NT2/D1 (cell line): ENCODE data around the gene CCL2.

Experiments used
- DNase-seq: peaks from one replicate; pipeline ENCODE4 v3.0.0-alpha.2; 2011; ENCODE audit warnings: low read depth, low spot score
- H3K27me3 ChIP-seq: 2 replicates; pipeline ENCODE4 v1.6.0; 2011; ENCODE audit warnings: mild to moderate bottlenecking; ENCODE audit not compliant: insufficient read length, insufficient read depth
- H3K36me3 ChIP-seq: 2 replicates; pipeline ENCODE4 v1.6.1; 2011; ENCODE audit warnings: mild to moderate bottlenecking, low read length, mixed read lengths; ENCODE audit not compliant: insufficient read depth, insufficient read length
- H3K4me1 ChIP-seq: 2 replicates; pipeline ENCODE4 v1.5.1; 2011; ENCODE audit not compliant: insufficient read depth, insufficient read length
- H3K4me3 ChIP-seq: 2 replicates; pipeline ENCODE4 v1.5.1; 2011; ENCODE audit warnings: low read depth; ENCODE audit not compliant: insufficient read length
- H3K9ac ChIP-seq: 2 replicates; pipeline ENCODE4 v1.6.0; 2011; ENCODE audit warnings: low read depth; ENCODE audit not compliant: insufficient read length
- H3K9me3 ChIP-seq: 2 replicates; pipeline ENCODE4 v1.5.1; 2011; ENCODE audit warnings: mild to moderate bottlenecking, low read length; ENCODE audit not compliant: insufficient read depth
- SUZ12 ChIP-seq: IDR thresholded peaks from 2 replicates; pipeline ENCODE4 v1.6.1; 2011; ENCODE audit not compliant: insufficient read length, insufficient read depth; ENCODE audit errors: extremely low read depth
- YY1 ChIP-seq: IDR thresholded peaks from 2 replicates; pipeline ENCODE4 v1.6.1; 2011; ENCODE audit not compliant: insufficient read length, insufficient read depth
- ZNF274 ChIP-seq: IDR thresholded peaks from 2 replicates; pipeline ENCODE4 v1.6.1; 2011; ENCODE audit warnings: mild to moderate bottlenecking, low read depth, low read length

CCL2 gene

DNA sequence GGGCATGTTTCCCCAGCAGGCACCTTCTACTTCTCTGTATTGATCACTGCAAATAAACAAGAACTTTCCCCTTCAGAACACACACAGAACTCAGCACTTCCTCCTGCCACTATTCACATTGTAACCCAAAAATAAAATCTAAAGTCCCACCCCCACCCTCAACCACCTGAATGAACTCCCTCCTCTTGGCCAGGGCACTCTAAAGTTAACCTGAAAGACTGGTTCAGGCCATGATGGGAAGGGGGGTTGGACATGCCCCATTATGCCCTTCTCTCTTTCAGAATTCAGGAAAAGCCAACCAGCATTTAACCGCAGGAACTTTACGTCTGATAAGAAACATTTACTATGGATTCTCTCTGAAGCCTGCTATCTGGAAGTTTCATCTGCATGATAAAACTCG, 27.4 kb upstream of the CCL2 start:
- no peak for DNase-seq
- H3K4me1 ChIP-seq, result no peaks in the 10 kb centered on the region
- TF ChIP-seq ZNF274 (no peak), YY1 (no peak), SUZ12 (no peak)
- no peak overlapping the region for H3K4me3 ChIP-seq
- no peaks in the 10 kb centered on the region for H3K27me3 ChIP-seq
- no peaks in the 10 kb centered on the region for H3K36me3 ChIP-seq
- H3K9ac ChIP-seq, result no peak overlapping the region
- H3K9me3 ChIP-seq, result peaks cover 5% of the 10 kb centered on the region; the same call in 1 of the 2 replicates

DNA sequence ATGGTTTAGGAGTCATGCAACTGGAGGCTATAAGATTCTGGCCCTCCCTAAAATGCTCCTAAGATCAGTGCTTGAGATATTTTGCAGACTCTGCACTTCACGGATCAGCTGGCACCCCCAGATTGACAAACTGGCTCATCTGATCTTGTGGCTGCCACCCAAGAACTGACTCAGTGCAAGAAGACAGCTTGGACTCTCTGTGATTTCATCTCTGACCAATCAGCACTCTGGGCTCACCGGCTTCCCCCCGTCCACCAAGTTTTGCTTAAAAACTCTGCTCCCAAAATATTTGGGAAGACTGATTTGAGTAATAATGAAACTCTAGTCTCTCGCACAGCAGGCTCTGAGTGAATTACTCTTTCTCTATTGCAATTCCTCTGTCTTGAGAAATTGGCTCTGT, 26.3 kb upstream of the CCL2 start:
- TF ChIP-seq ZNF274 (no peak), YY1 (no peak), SUZ12 (no peak)
- Histone ChIP-seq H3K27me3 (no peaks in the 10 kb centered on the region), H3K9ac (no peak overlapping the region), H3K36me3 (no peaks in the 10 kb centered on the region), H3K4me1 (no peaks in the 10 kb centered on the region), H3K9me3 (peaks cover 5% of the 10 kb centered on the region; the same call in 1 of the 2 replicates), H3K4me3 (no peak overlapping the region)
- DNase-seq, result no peak

DNA sequence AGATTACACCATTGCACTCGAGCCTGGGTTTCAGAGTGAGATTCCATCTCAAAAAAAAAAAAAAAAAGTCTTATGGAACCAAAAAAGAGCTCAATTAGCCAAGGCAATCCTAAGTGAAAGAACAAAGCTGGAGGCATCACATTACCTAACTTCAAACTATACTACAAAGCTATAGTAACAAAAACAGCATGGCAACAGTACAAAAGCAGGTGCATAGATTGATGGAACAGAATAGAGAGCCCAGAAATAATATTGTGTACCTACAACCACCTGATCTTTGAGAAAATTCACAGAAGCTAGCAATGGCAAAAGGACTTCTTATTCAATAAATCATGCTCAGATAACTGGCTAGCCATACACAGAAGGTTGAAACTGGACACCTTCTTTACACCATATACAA, 24.7 kb upstream of the CCL2 start:
- Histone ChIP-seq H3K9me3 (peaks cover 5% of the 10 kb centered on the region; the same call in 1 of the 2 replicates), H3K4me1 (peaks cover 4% of the 10 kb centered on the region), H3K27me3 (no peaks in the 10 kb centered on the region), H3K9ac (no peak overlapping the region), H3K36me3 (no peaks in the 10 kb centered on the region), H3K4me3 (no peak overlapping the region)
- TF ChIP-seq SUZ12 (no peak), YY1 (no peak), ZNF274 (no peak)
- DNase-seq, result no peak

DNA sequence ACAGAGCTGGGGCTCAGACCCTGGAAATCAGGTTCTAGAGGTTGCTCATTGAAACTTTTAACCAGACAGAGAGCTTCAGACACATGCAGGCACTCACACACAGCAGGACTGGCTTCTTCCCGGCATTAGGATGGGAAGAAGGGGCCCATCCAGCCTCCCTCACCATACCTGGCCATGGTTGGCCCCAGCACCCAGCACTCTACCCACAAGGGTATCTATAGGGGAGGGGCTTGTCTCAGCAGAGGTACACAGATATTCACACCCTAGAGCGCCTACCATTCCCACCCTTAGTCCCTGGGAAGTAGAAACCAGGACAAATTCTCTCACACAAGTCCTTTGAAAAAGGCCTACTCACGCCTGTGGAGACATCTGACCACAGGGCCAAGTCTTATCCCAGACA, 20.5 kb upstream of the CCL2 start:
- H3K27me3 ChIP-seq, result no peaks in the 10 kb centered on the region
- H3K4me3 ChIP-seq, result no peak overlapping the region
- no peaks in the 10 kb centered on the region; the same call in 1 of the 2 replicates for H3K9me3 ChIP-seq
- H3K4me1 ChIP-seq, result peaks cover 4% of the 10 kb centered on the region
- TF ChIP-seq ZNF274 (no peak), SUZ12 (no peak), YY1 (no peak)
- H3K9ac ChIP-seq, result no peak overlapping the region
- no peaks in the 10 kb centered on the region for H3K36me3 ChIP-seq
- DNase-seq, result no peak

DNA sequence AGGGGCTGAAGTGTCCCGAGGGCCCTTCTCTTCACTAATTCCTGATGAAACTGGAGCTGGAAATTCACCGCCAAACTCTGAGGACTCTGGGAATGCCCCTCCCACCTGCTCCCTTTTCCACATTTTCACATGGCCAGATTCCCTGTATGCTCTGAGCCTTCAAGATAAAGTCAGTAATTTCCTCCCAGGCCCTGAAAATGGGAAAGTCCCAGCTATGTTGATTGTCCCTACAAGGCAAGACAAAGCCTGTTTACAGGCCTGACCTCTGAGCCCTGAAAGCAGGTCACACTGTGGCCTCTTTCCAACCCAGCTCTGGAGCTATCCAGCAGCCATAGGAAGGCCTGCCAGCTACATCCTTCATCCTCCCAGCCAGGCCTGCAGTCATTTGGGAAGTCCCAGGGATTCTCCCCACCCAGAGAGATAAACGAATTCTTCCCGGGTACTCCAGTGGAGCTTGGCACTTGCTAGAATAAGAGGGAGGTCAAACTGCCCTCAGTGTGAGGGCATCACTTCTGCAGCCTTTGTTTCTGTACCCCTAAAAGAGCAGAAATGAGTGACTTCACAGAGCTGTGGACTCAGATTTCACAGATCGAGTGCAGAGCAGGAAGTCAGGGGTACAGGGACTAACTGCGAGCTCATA, 19.6 kb upstream of the CCL2 start:
- Histone ChIP-seq H3K4me3 (no peak overlapping the region), H3K9me3 (no peaks in the 10 kb centered on the region), H3K9ac (no peak overlapping the region), H3K27me3 (no peaks in the 10 kb centered on the region), H3K36me3 (no peaks in the 10 kb centered on the region), H3K4me1 (peaks cover 6% of the 10 kb centered on the region)
- TF ChIP-seq YY1 (no peak), ZNF274 (no peak), SUZ12 (no peak)
- no peak for DNase-seq

DNA sequence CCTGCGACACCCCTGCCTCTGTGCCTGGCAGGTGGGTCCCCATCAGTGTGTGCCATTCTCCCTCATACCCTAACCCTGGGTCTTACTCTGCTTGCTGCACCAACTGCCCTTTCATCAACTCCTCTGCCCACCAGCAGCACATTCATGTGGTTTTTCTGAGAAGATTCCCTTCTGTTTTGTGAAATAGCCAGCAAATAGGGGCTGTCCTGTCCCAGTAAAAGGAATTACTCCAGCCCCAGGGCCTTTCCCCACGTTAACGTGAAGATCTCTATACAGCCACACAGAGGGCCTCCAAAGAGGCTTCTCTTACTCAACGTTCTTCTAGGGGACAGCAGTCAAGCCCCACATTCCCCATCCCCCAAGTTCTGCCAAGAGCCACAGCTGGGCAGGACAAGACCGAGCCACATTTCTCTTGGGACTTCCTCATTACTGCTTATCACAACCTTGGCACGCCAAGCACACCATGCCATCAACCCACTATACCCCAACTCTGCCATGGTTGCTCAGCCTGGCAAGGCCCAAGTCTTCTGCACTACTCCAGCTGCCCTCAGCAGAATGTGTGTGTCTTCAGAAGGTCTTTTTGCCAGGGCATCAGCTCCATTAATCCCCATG, 18.7 kb upstream of the CCL2 start:
- Histone ChIP-seq H3K9me3 (no peaks in the 10 kb centered on the region), H3K9ac (no peak overlapping the region), H3K36me3 (no peaks in the 10 kb centered on the region), H3K4me3 (no peak overlapping the region), H3K4me1 (peaks cover 6% of the 10 kb centered on the region), H3K27me3 (no peaks in the 10 kb centered on the region)
- DNase-seq, result no peak
- TF ChIP-seq YY1 (no peak), SUZ12 (no peak), ZNF274 (no peak)

DNA sequence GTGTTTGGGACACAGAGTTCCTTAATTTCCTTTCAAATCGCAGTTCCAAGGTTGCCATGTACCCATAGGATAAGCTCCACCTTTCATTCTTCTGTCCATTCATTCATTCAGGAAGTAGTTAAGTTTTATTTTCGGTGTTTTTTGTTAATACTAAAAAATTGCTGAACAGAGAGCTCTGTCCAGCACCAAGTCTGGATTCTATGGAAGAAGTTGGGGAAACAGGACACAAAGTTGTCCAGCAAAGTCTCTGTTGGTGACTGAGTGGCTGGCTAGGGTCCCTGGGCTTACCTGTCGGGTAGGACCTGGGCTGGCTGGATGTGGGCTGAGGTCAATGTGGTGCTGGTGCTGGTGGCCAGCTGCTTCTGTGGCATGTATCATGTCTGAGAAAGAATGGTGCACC, 17.6 kb upstream of the CCL2 start:
- H3K36me3 ChIP-seq, result no peaks in the 10 kb centered on the region
- peaks cover 6% of the 10 kb centered on the region for H3K4me1 ChIP-seq
- no peaks in the 10 kb centered on the region for H3K27me3 ChIP-seq
- H3K4me3 ChIP-seq, result no peak overlapping the region
- no peaks in the 10 kb centered on the region for H3K9me3 ChIP-seq
- TF ChIP-seq SUZ12, result no peak
- TF ChIP-seq YY1, result no peak
- TF ChIP-seq ZNF274, result no peak
- no peak for DNase-seq
- no peak overlapping the region for H3K9ac ChIP-seq
